ENCODE results near the gene PLN.

PLN gene

GRCh38 chr6:118542184-118542952 lies 5.7 kb upstream of the PLN start:
- DNase-seq: no peak

GRCh38 chr6:118544105-118544504 lies 4.0 kb upstream of the PLN start:
- DNase-seq: no peak

- DNase-seq: no peak
Measured at GRCh38 chr6:118546164-118546879, 1.8 kb upstream of the PLN start.

GRCh38 chr6:118546880-118547218 lies 1.2 kb upstream of the PLN start:
- no peak for DNase-seq

- no peak for DNase-seq
Measured at GRCh38 chr6:118548613-118549012, 517 bp downstream of the PLN start.

GRCh38 chr6:118551063-118552053 lies 3.3 kb downstream of the PLN start:
- DNase-seq: no peak

- DNase-seq: no peak
Measured at GRCh38 chr6:118553132-118553531, 5.0 kb downstream of the PLN start.

- no peak for DNase-seq
Measured at GRCh38 chr6:118554698-118555097, 6.6 kb downstream of the PLN start.

- peak; percentile 6 for DNase-seq
Measured at GRCh38 chr6:118558464-118559217, 10.5 kb downstream of the PLN start.

- DNase-seq: no peak
Measured at GRCh38 chr6:118559659-118560058, 11.6 kb downstream of the PLN start.

GRCh38 chr6:118562248-118562647 lies 14.2 kb downstream of the PLN start:
- no peak for DNase-seq

- no peak for DNase-seq
Measured at GRCh38 chr6:118562959-118563358, 14.9 kb downstream of the PLN start.

GRCh38 chr6:118565311-118565960 lies 17.3 kb downstream of the PLN start:
- DNase-seq: no peak

- no peak for DNase-seq
Measured at GRCh38 chr6:118567974-118568373, 19.9 kb downstream of the PLN start.

GRCh38 chr6:118569498-118569897 lies 21.4 kb downstream of the PLN start:
- DNase-seq: no peak

- DNase-seq: no peak
Measured at GRCh38 chr6:118571121-118571520, 23.0 kb downstream of the PLN start.

GRCh38 chr6:118574051-118574865 lies 26.2 kb downstream of the PLN start:
- no peak for DNase-seq

GRCh38 chr6:118577972-118578371 lies 29.9 kb downstream of the PLN start:
- DNase-seq: no peak

GRCh38 chr6:118578617-118579016 lies 30.5 kb downstream of the PLN start:
- DNase-seq: no peak

GRCh38 chr6:118579786-118580185 lies 31.7 kb downstream of the PLN start:
- DNase-seq: no peak

Measured in activated effector memory CD4-positive, alpha-beta T cell treated with Interleukin-2 at 50 U/mL for 16 hours (primary cell).